Measurements from ENCODE around the gene ATP2B2.

Gene ATP2B2

DNA sequence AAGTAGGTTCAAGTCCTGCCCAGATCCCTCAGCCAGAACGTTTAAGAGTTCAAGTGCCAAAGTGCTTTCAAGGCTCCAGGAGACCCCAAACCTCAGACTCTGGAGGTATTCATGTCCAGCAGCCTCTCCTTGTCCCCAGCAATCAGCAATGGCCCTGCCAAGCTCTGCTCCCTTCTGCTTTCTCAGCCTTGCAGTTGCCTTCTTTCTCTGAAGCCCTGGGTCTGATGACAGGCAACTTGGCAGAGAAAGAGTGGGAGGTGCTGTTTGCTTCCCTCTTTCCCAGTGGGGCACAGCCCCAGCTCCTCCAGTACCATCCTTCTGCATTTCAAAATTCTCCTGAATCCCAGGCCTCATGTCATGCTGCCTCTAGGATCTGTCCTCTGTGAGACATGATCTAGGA is 40.2 kb downstream of the ATP2B2 start:
- H3K4me1 ChIP-seq (ENCODE audit: insufficient read depth, low read length): peaks cover under 1% of the 10 kb centered on the region; the same call in 1 of the 2 replicates
- no peak overlapping the region for H3K9ac ChIP-seq (ENCODE audit: low read depth, low read length)
- H3K36me3 ChIP-seq (ENCODE audit: insufficient read depth, low read depth, low read length): no peaks in the 10 kb centered on the region
- no peaks in the 10 kb centered on the region; the same call in 1 of the 2 replicates for H3K27me3 ChIP-seq (ENCODE audit: insufficient read depth, low read length)
- H3K27ac ChIP-seq (ENCODE audit: low read length): no peak overlapping the region
- no peaks in the 10 kb centered on the region for H3K9me3 ChIP-seq (ENCODE audit: insufficient read depth, low read depth, low read length)
- no peak overlapping the region for H3K4me3 ChIP-seq (ENCODE audit: low read length)

DNA sequence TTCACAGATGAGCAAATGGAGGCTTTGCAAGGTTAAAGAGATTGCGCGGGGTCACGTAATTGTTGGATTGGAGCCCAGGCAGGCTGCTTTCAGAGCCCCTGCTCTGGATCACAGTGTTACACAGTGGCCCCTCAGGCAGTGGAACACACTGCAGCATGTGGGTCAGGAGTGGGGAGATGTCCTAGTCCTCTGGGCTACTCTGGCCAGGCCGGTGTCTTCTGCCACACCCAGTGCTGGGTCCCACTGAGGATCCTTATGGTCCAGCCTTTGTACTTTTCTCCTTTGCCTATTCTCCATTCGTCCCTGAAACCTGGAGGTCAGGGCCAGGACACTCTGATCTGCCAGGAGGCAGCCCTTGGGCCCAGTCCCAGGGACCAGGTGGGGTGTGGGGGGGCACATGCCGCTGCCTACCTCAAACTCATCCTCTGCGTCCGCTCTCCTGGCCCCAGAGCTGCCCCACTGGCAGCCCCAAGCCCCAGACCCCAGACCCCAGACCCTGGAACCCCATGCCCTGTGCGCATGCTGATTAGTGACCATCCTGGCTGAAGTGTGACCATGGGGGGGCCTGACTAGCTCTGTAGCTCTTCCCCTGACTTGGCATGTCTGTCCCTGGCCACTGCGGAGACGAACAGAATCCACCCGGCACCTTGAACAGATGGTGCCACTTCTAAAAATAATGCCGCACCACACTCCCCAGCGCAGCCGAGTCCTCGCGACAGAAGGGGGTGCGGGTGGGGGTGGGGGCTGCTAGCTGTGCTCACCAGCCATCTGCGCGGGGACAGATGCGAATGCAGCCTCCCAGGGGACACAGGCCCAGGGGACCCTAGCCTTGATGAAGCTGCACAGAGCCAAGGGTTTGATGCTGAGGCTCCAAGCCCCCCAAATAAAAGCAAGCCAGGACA is 41.6 kb downstream of the ATP2B2 start:
- H3K9me3 ChIP-seq (ENCODE audit: insufficient read depth, low read depth, low read length): no peaks in the 10 kb centered on the region
- no peak overlapping the region for H3K27ac ChIP-seq (ENCODE audit: low read length)
- no peaks in the 10 kb centered on the region for H3K4me1 ChIP-seq (ENCODE audit: insufficient read depth, low read length)
- no peak overlapping the region for H3K9ac ChIP-seq (ENCODE audit: low read depth, low read length)
- no peaks in the 10 kb centered on the region; the same call in 1 of the 2 replicates for H3K27me3 ChIP-seq (ENCODE audit: insufficient read depth, low read length)
- H3K36me3 ChIP-seq (ENCODE audit: insufficient read depth, low read depth, low read length): no peaks in the 10 kb centered on the region
- no peak overlapping the region for H3K4me3 ChIP-seq (ENCODE audit: low read length)

DNA sequence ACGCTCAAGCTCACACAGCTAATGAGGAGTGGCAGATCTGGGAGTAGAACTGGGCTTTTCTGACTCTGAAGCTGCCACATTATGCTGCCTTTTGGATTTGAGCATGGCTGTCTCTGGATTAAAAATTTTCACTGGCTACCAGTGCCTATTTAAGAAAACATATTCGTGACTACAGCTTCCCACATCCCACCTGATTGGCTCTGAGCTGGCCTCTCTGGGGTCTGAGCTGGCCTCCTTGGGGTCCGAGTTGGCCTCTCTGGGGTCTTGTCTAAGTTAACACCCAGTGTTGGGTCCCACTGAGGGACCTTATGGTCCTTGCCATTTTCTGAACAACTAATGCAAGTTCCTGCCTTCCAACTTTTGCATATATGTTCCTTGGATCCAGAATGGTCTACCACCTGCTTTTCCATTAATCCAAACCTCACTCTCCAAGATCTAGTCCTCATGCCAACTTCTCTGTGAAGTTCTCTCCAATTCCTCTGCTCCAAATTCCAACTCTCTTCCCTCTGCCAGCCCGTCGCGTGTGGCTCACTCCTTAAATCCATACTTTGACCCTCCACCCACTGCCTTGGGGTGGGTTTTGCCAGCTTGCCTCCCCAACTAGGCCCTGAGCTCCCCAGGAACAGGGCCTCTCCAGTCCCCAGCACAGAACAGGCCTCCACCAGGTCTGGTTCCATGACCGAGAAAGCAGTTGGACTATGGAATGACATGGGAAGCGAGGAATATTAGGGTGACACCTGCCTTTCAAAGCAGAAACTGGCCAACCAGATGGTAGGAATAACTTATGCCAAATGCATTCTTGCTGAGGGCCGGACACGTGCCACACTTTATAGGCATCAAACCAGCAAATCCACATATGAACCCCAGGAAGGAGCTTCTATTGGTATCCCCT is 42.5 kb downstream of the ATP2B2 start:
- Histone ChIP-seq H3K27ac (ENCODE audit: low read length) (no peak overlapping the region), H3K4me3 (ENCODE audit: low read length) (no peak overlapping the region), H3K9me3 (ENCODE audit: insufficient read depth, low read depth, low read length) (no peaks in the 10 kb centered on the region), H3K36me3 (ENCODE audit: insufficient read depth, low read depth, low read length) (no peaks in the 10 kb centered on the region), H3K4me1 (ENCODE audit: insufficient read depth, low read length) (no peaks in the 10 kb centered on the region), H3K27me3 (ENCODE audit: insufficient read depth, low read length) (no peaks in the 10 kb centered on the region; the same call in 1 of the 2 replicates), H3K9ac (ENCODE audit: low read depth, low read length) (no peak overlapping the region)

DNA sequence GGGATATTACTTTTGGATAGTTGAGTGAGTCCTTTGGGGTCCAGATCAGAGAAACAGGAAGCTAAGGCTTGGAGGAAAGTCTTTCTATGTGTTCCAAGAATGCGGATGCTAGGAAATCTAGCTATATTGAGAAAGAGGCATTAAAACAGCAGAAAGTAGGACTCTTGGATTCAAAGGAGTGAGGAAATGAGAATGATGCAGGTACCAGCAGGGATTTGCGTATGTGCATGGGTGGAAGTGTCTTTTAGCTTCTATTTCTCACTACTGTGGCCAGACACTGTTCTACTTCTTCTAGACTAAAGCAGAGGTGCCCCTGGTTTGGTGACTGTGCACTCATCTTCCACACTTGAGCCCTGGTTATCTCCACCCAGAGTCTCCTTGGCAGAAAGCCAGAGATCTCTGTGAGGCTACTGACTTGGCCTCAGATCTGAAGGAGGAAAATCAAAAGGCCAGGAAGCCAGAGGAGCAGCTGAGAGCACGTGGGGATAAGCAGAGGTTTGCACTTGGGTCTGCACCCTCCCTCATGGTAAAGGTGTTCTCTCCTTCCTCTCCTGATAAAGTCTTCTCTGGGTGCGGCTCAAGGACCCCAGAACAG is 44.3 kb downstream of the ATP2B2 start:
- Histone ChIP-seq H3K4me3 (ENCODE audit: low read length) (no peak overlapping the region), H3K27ac (ENCODE audit: low read length) (no peak overlapping the region), H3K9me3 (ENCODE audit: insufficient read depth, low read depth, low read length) (no peaks in the 10 kb centered on the region), H3K4me1 (ENCODE audit: insufficient read depth, low read length) (no peaks in the 10 kb centered on the region), H3K36me3 (ENCODE audit: insufficient read depth, low read depth, low read length) (no peaks in the 10 kb centered on the region), H3K27me3 (ENCODE audit: insufficient read depth, low read length) (no peaks in the 10 kb centered on the region; the same call in 1 of the 2 replicates), H3K9ac (ENCODE audit: low read depth, low read length) (no peak overlapping the region)

DNA sequence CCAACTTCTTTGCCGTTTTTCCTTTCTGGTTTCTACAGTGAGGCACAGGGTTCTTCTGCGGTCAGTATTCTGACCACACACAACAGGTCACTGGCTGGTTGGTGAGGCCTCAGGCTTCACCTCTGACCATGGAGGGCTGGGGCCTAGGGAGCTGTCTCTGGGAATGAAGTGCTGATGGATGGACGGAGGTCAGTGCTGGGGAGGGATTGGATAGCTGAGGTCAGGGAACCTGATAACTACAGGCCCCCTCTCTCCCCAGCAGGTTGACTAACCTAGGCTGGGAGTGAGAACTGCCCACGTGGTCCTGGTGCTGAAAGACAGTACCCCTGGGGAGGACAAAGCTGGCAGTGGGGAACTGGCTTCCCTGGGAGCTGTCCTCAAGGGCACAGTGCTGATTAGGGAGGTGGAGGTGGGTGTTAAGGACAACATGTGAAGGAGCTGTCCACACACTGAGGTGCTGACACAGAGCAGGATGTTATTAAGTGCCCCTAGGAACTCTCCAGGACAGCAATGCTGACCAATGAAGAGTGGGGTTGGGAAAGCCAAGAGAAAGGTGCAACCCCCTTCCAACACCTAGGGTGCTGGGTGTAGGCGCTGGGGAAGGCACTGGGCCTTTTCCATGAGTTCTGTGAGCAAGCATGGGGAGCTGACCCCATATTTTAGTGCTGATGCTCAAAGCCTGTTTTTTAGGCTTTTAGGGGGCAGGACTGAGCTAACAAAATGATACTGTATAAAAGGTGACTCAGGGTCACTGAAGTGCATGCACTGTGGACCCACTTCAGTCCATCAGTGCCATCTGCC is 45.2 kb downstream of the ATP2B2 start:
- Histone ChIP-seq H3K36me3 (ENCODE audit: insufficient read depth, low read depth, low read length) (no peaks in the 10 kb centered on the region), H3K27ac (ENCODE audit: low read length) (no peak overlapping the region), H3K9me3 (ENCODE audit: insufficient read depth, low read depth, low read length) (no peaks in the 10 kb centered on the region), H3K9ac (ENCODE audit: low read depth, low read length) (no peak overlapping the region), H3K4me3 (ENCODE audit: low read length) (no peak overlapping the region), H3K4me1 (ENCODE audit: insufficient read depth, low read length) (no peaks in the 10 kb centered on the region), H3K27me3 (ENCODE audit: insufficient read depth, low read length) (no peaks in the 10 kb centered on the region; the same call in 1 of the 2 replicates)

DNA sequence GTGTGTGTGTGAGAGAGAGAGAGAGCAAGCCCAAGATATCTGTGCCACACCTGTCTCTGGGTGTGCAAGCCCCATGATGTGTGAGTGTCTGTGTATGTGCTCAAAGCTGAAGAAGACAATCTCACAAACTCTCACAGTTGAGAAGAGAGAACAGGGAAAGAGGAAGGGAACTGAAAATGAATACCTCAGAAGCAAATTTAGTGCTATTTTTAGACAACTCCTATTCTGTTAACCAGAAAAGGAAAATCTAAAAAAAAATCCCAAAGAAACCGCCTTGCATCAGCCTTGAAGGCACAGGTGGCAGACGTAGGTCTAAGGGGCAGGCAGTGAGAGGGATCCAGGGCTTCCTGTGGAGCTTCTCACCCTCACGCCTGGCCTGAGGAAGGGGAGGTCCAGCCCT is 47.8 kb downstream of the ATP2B2 start:
- no peaks in the 10 kb centered on the region for H3K9me3 ChIP-seq (ENCODE audit: insufficient read depth, low read depth, low read length)
- H3K27me3 ChIP-seq (ENCODE audit: insufficient read depth, low read length): peaks cover 8% of the 10 kb centered on the region; the same call in 1 of the 2 replicates
- no peak overlapping the region for H3K9ac ChIP-seq (ENCODE audit: low read depth, low read length)
- H3K27ac ChIP-seq (ENCODE audit: low read length): no peak overlapping the region
- H3K36me3 ChIP-seq (ENCODE audit: insufficient read depth, low read depth, low read length): no peaks in the 10 kb centered on the region
- no peak overlapping the region for H3K4me3 ChIP-seq (ENCODE audit: low read length)
- no peaks in the 10 kb centered on the region for H3K4me1 ChIP-seq (ENCODE audit: insufficient read depth, low read length)

DNA sequence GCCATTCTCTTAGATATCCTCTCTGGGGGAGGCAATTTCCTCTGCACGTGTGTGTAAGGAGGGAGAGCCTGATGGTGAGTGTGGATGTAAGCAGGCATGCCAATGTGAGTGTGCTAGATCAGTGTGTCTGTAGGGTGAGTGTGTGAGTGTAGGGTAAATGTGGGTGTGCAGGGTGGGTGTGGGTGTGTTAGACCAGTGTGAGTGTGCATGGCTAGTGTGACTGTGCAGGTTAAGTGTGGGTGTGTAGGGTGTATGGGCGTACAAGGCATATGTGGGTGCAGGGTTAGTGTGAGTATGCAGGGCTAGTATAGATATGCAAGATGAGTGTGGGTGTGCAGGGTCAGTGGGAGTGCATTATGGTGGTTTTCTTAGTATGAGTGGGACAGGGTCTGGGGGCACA is 48.4 kb downstream of the ATP2B2 start:
- Histone ChIP-seq H3K9me3 (ENCODE audit: insufficient read depth, low read depth, low read length) (no peaks in the 10 kb centered on the region), H3K9ac (ENCODE audit: low read depth, low read length) (no peak overlapping the region)

DNA sequence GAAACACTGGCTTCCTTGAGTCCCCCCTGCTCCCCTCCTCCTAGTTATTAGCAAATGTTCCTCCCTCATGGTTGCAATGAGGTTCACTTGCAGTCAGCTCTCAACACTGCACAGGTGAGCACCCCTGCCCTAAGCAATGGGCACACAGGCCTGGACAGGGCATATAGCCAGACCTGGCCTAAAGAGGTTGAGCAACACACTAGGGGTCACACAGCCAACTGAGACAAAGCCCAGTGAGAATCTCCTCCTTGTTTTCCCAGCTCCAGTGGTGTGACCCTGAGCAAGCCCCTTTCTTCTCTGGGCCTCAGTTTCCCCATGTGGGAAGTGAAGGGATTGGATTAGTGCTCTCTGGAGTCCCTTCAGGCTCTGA is 49.9 kb downstream of the ATP2B2 start:
- no peaks in the 10 kb centered on the region for H3K4me1 ChIP-seq (ENCODE audit: insufficient read depth, low read length)
- H3K9me3 ChIP-seq (ENCODE audit: insufficient read depth, low read depth, low read length): no peaks in the 10 kb centered on the region
- H3K9ac ChIP-seq (ENCODE audit: low read depth, low read length): no peak overlapping the region
- peaks cover 8% of the 10 kb centered on the region; the same call in 1 of the 2 replicates for H3K27me3 ChIP-seq (ENCODE audit: insufficient read depth, low read length)
- no peak overlapping the region for H3K4me3 ChIP-seq (ENCODE audit: low read length)
- H3K36me3 ChIP-seq (ENCODE audit: insufficient read depth, low read depth, low read length): no peaks in the 10 kb centered on the region
- no peak overlapping the region for H3K27ac ChIP-seq (ENCODE audit: low read length)

More for the DNA sequence above, 48.4 kb downstream of the ATP2B2 start:
- H3K27me3 ChIP-seq (ENCODE audit: insufficient read depth, low read length): peaks cover 8% of the 10 kb centered on the region; the same call in 1 of the 2 replicates
- no peak overlapping the region for H3K4me3 ChIP-seq (ENCODE audit: low read length)
- no peaks in the 10 kb centered on the region for H3K4me1 ChIP-seq (ENCODE audit: insufficient read depth, low read length)
- no peak overlapping the region for H3K27ac ChIP-seq (ENCODE audit: low read length)
- no peaks in the 10 kb centered on the region for H3K36me3 ChIP-seq (ENCODE audit: insufficient read depth, low read depth, low read length)

DNA sequence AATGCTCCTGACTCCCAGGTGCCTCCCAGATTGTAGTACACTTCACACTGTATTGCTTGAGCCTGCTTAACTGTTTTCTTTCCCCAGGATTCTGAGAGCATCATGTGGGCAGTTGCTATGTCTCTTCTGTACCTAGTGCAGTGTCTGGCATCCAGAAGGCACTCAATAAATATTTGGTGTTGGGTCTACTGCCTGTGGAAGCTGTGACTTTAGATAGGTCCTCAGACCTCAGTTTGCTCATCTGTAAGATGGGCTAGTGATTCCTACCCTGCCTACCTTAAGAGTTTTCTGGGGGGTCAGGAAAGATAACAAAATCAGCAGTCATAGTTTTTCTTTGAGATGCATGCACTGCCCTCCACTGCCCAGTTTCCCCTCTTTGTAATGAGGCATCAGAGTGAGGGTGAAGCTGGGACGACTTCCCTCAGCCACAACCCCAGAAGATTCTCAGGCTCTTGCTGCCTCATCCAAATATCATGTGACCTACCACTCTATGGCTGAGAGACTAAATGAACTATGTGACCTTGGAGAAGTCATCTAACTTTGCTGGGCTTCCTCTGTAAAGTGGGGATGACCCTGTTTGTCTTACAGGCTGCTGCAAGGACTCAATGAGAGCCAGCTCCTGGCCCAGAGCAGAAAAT is 50.4 kb downstream of the ATP2B2 start:
- H3K36me3 ChIP-seq (ENCODE audit: insufficient read depth, low read depth, low read length): no peaks in the 10 kb centered on the region

DNA sequence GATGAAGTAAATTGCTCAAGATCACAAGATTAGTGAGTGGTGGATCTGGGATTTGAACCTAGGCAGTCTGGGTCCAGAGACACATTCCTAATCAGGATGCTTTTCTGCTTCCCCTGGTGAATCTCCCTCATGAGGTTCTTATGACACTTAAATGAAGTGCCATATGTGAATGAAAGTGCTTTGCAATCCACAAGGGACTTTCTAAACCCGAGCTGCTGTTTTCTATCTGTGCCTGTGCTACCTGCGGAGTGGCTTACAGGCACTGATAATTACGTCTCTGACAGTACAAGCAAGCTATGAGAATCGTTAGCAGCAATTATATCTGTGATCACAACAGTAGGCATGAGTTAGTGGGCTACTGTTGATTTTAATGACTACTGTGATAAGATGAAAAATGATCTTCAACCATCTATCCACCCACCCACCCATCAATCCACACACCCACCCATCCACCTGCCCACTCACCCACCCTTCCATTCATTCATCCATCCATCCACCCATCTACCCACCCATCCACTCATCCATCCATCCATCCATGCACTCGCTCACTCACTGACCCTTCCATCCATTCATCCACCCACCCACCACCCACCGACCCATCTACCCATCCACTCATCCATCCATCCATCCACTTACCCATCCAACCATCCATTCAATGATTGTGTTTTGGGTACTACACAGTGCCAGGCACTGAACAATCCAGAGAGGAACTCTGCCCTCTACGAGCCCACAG is 51.8 kb downstream of the ATP2B2 start:
- Histone ChIP-seq H3K9me3 (ENCODE audit: insufficient read depth, low read depth, low read length) (no peaks in the 10 kb centered on the region), H3K36me3 (ENCODE audit: insufficient read depth, low read depth, low read length) (no peaks in the 10 kb centered on the region), H3K4me1 (ENCODE audit: insufficient read depth, low read length) (no peaks in the 10 kb centered on the region), H3K4me3 (ENCODE audit: low read length) (no peak overlapping the region), H3K27me3 (ENCODE audit: insufficient read depth, low read length) (peaks cover 8% of the 10 kb centered on the region; the same call in 1 of the 2 replicates), H3K9ac (ENCODE audit: low read depth, low read length) (no peak overlapping the region), H3K27ac (ENCODE audit: low read length) (no peak overlapping the region)

More for the DNA sequence above, 50.4 kb downstream of the ATP2B2 start:
- Histone ChIP-seq H3K27ac (ENCODE audit: low read length) (no peak overlapping the region), H3K9ac (ENCODE audit: low read depth, low read length) (no peak overlapping the region), H3K9me3 (ENCODE audit: insufficient read depth, low read depth, low read length) (no peaks in the 10 kb centered on the region), H3K4me1 (ENCODE audit: insufficient read depth, low read length) (no peaks in the 10 kb centered on the region), H3K27me3 (ENCODE audit: insufficient read depth, low read length) (peaks cover 8% of the 10 kb centered on the region; the same call in 1 of the 2 replicates), H3K4me3 (ENCODE audit: low read length) (no peak overlapping the region)
